Stimulated activated naive B cell treated with anti-CD40 and anti-IgM and Interleukin-4, amounts not matched to agents 10 μg/mL and 1 μg/mL and 100 μg/mL, for 72 hours (primary cell): ENCODE measurements around the gene SPATC1L.

ENCODE experiments used
- ATAC-seq, 2 donors: fragments of 150-1000 bp; cut with Tn5 transposase; replicated peaks; 2 replicates each; pipeline ENCODE4 v1.10.0; 2021; ENCODE audit warnings: moderate library complexity in 1 of 2
- DNase-seq: peaks from one replicate; pipeline ENCODE4 v3.0.0; 2021
- H3K27ac Mint-ChIP-seq: one replicate; pipeline ENCODE4 v1.8.0; 2022; ENCODE audit warnings: mild to moderate bottlenecking, mixed read lengths
- H3K27me3 Mint-ChIP-seq, 2 donors: one replicate each; pipeline ENCODE4 v1.8.0; 2022; ENCODE audit warnings: mixed read lengths in 2 of 2
- H3K36me3 Mint-ChIP-seq, 2 donors: one replicate each; pipeline ENCODE4 v1.8.0; 2022; ENCODE audit warnings: mixed read lengths in 2 of 2, mild to moderate bottlenecking in 1 of 2
- H3K4me1 Mint-ChIP-seq, 2 donors: one replicate each; pipeline ENCODE4 v1.8.0; 2022; ENCODE audit warnings: mixed read lengths in 2 of 2, mild to moderate bottlenecking in 1 of 2
- H3K4me3 Mint-ChIP-seq, 2 donors: one replicate each; pipeline ENCODE4 v1.8.0; 2022; ENCODE audit warnings: mild to moderate bottlenecking in 2 of 2, mixed read lengths in 2 of 2, moderate library complexity in 1 of 2
- H3K9me3 Mint-ChIP-seq, 2 donors: one replicate each; pipeline ENCODE4 v1.8.0; 2022; ENCODE audit warnings: mixed read lengths in 2 of 2, mild to moderate bottlenecking in 1 of 2

The SPATC1L gene

GRCh38 chr21:46119144-46119636 lies 65.1 kb downstream of the SPATC1L start:
- Mint-ChIP-seq H3K27me3 (peaks cover 0 to 11% of the 10 kb centered on the region in 2 donors), H3K27ac (no peak overlapping the region), H3K36me3 (no peaks in the 10 kb centered on the region), H3K4me3 (no peak overlapping the region), H3K4me1 (no peaks in the 10 kb centered on the region), H3K9me3 (peaks cover 5 to 9% of the 10 kb centered on the region in 2 donors)
- DNase-seq (no peak), ATAC-seq (no peak)

- Mint-ChIP-seq H3K27ac (no peak overlapping the region), H3K27me3 (peaks cover 0 to 7% of the 10 kb centered on the region in 2 donors), H3K36me3 (no peaks in the 10 kb centered on the region), H3K4me3 (no peak overlapping the region), H3K9me3 (peaks cover 2 to 4% of the 10 kb centered on the region in 2 donors), H3K4me1 (no peaks in the 10 kb centered on the region)
- no peak for ATAC-seq
- DNase-seq: no peak
Observed at GRCh38 chr21:46118316-46119143, 65.7 kb downstream of the SPATC1L start.

- no peak for DNase-seq
- H3K36me3 Mint-ChIP-seq: no peaks in the 10 kb centered on the region
- no peaks in the 10 kb centered on the region for H3K4me1 Mint-ChIP-seq
- H3K27ac Mint-ChIP-seq: no peak overlapping the region
- no peak for ATAC-seq
- H3K4me3 Mint-ChIP-seq: no peak overlapping the region
- no peaks in the 10 kb centered on the region for H3K9me3 Mint-ChIP-seq
- H3K27me3 Mint-ChIP-seq: peaks cover 0 to 3% of the 10 kb centered on the region in 2 donors
Observed at GRCh38 chr21:46117586-46118315, 66.5 kb downstream of the SPATC1L start.

- H3K27ac Mint-ChIP-seq: no peak overlapping the region
- ATAC-seq (no peak), DNase-seq (no peak)
- no peaks in the 10 kb centered on the region for H3K4me1 Mint-ChIP-seq
- H3K9me3 Mint-ChIP-seq: no peaks in the 10 kb centered on the region
- peaks cover 0 to under 1% of the 10 kb centered on the region in 2 donors for H3K27me3 Mint-ChIP-seq
- H3K36me3 Mint-ChIP-seq: no peaks in the 10 kb centered on the region
- H3K4me3 Mint-ChIP-seq: no peak overlapping the region
Observed at GRCh38 chr21:46116776-46117585, 67.3 kb downstream of the SPATC1L start.

GRCh38 chr21:46116189-46116775 lies 68.0 kb downstream of the SPATC1L start:
- Mint-ChIP-seq H3K27ac (no peak overlapping the region), H3K4me3 (no peak overlapping the region), H3K27me3 (no peaks in the 10 kb centered on the region), H3K9me3 (no peaks in the 10 kb centered on the region), H3K36me3 (no peaks in the 10 kb centered on the region), H3K4me1 (no peaks in the 10 kb centered on the region)
- no peak for DNase-seq
- ATAC-seq: no peak

GRCh38 chr21:46115441-46116188 lies 68.6 kb downstream of the SPATC1L start:
- H3K4me3 Mint-ChIP-seq: no peak overlapping the region
- no peaks in the 10 kb centered on the region for H3K36me3 Mint-ChIP-seq
- H3K27me3 Mint-ChIP-seq: no peaks in the 10 kb centered on the region
- no peaks in the 10 kb centered on the region for H3K9me3 Mint-ChIP-seq
- H3K4me1 Mint-ChIP-seq: no peaks in the 10 kb centered on the region
- ATAC-seq (no peak), DNase-seq (no peak)
- no peak overlapping the region for H3K27ac Mint-ChIP-seq

GRCh38 chr21:46114963-46115362 lies 69.3 kb downstream of the SPATC1L start:
- Mint-ChIP-seq H3K4me1 (no peaks in the 10 kb centered on the region), H3K9me3 (no peaks in the 10 kb centered on the region), H3K4me3 (no peak overlapping the region), H3K27ac (no peak overlapping the region), H3K27me3 (no peaks in the 10 kb centered on the region), H3K36me3 (no peaks in the 10 kb centered on the region)
- DNase-seq: no peak
- ATAC-seq: no peak

GRCh38 chr21:46113497-46114176 lies 70.6 kb downstream of the SPATC1L start:
- Mint-ChIP-seq H3K9me3 (peaks cover 0 to 1% of the 10 kb centered on the region in 2 donors), H3K4me1 (no peaks in the 10 kb centered on the region), H3K36me3 (no peaks in the 10 kb centered on the region), H3K4me3 (no peak overlapping the region), H3K27ac (no peak overlapping the region), H3K27me3 (no peaks in the 10 kb centered on the region)
- ATAC-seq (no peak), DNase-seq (no peak)

- H3K4me1 Mint-ChIP-seq: no peaks in the 10 kb centered on the region
- H3K4me3 Mint-ChIP-seq: no peak overlapping the region
- no peak for ATAC-seq
- no peak overlapping the region for H3K27ac Mint-ChIP-seq
- H3K36me3 Mint-ChIP-seq: no peaks in the 10 kb centered on the region
- H3K9me3 Mint-ChIP-seq: peaks cover under 1 to 9% of the 10 kb centered on the region in 2 donors
- DNase-seq: no peak
- peaks cover under 1 to 2% of the 10 kb centered on the region in 2 donors for H3K27me3 Mint-ChIP-seq
Observed at GRCh38 chr21:46112725-46113215, 71.5 kb downstream of the SPATC1L start.

GRCh38 chr21:46111857-46112724 lies 72.2 kb downstream of the SPATC1L start:
- no peak overlapping the region for H3K4me3 Mint-ChIP-seq
- ATAC-seq (no peak), DNase-seq (peak; percentile 0)
- H3K9me3 Mint-ChIP-seq: peaks cover 2 to 12% of the 10 kb centered on the region in 2 donors
- no peaks in the 10 kb centered on the region for H3K4me1 Mint-ChIP-seq
- H3K27me3 Mint-ChIP-seq: peaks cover 7 to 9% of the 10 kb centered on the region in 2 donors
- H3K27ac Mint-ChIP-seq: no peak overlapping the region
- H3K36me3 Mint-ChIP-seq: no peaks in the 10 kb centered on the region

- Mint-ChIP-seq H3K27ac (no peak overlapping the region), H3K27me3 (peaks cover 8 to 10% of the 10 kb centered on the region in 2 donors), H3K4me1 (no peaks in the 10 kb centered on the region), H3K4me3 (no peak overlapping the region), H3K36me3 (no peaks in the 10 kb centered on the region), H3K9me3 (peaks cover 2 to 12% of the 10 kb centered on the region in 2 donors)
- no peak for DNase-seq
- ATAC-seq: no peak
Observed at GRCh38 chr21:46111193-46111571, 73.1 kb downstream of the SPATC1L start.
